ENCODE measurements around the gene SEC31B. TPM values are rescaled to one million over a fixed set of nuclear protein-coding genes. Genes with fewer than 3 reads are reported as not detected.
A peak's percentile ranks its signal among the peaks of the same experiment; 100 is the strongest.

Gene SEC31B
- polyA plus RNA-seq, 3 donors: 0.05 to 50.2 (median 0.09) TPM

GRCh38 chr10:100544950-100545349 lies 25.3 kb upstream of the SEC31B start:
- H4K20me1 ChIP-seq (ENCODE audit: insufficient read depth, low read length): peaks cover 4% of the 10 kb centered on the region
- no peak overlapping the region for H3K27ac Mint-ChIP-seq
- H3K4me1 ChIP-seq (ENCODE audit: control insufficient read depth in 1 of 2, insufficient read depth in 2 of 2, low read length in 2 of 2): no peaks in the 10 kb centered on the region
- no peaks in the 10 kb centered on the region for H3K9me3 ChIP-seq (replicated peaks in 1 of 2; ENCODE audit: control insufficient read depth in 1 of 2, insufficient read depth in 1 of 2, low read length in 2 of 2)
- H3K9ac ChIP-seq (ENCODE audit: insufficient read depth, low read length, poor library complexity, severe bottlenecking): no peak overlapping the region
- no peak overlapping the region for H2AFZ ChIP-seq (ENCODE audit: insufficient read depth, low read depth, low read length, poor library complexity, severe bottlenecking)
- no peak overlapping the region for H3K27ac ChIP-seq (ENCODE audit: low read depth in 1 of 2, low read length in 2 of 2)
- no peaks in the 10 kb centered on the region for H3K9me3 Mint-ChIP-seq
- no peak overlapping the region for H3K4me3 Mint-ChIP-seq
- no peak for TF ChIP-seq CTCF (IDR thresholded peaks at IDR 0.05)
- DNase-seq: no peak
- no CpG with 5 or more reads among the region's 5 CpGs for WGBS (ENCODE audit: insufficient coverage)
- H3K4me1 Mint-ChIP-seq: no peaks in the 10 kb centered on the region
- H3K36me3 ChIP-seq (replicated peaks in 1 of 2; ENCODE audit: control insufficient read depth in 1 of 2, insufficient read depth in 2 of 2, low read length in 2 of 2): peaks cover 90 to 98% of the 10 kb centered on the region in 2 donors
- no peaks in the 10 kb centered on the region for H3K27me3 Mint-ChIP-seq (ENCODE audit: low read depth in 3 of 3)
- H3K27me3 ChIP-seq (ENCODE audit: control insufficient read depth in 2 of 2, insufficient read depth in 2 of 2, low read length in 2 of 2): no peaks in the 10 kb centered on the region
- H3K79me2 ChIP-seq (ENCODE audit: insufficient read depth, low read length): no peaks in the 10 kb centered on the region
- H3K4me3 ChIP-seq (replicated peaks in 1 of 3; ENCODE audit: low read depth in 2 of 3, low read length in 3 of 3): no peak overlapping the region
- intact Hi-C loops (cut with micrococcal nuclease): no loop called here
- H3K36me3 Mint-ChIP-seq: peaks cover 87 to 95% of the 10 kb centered on the region in 2 donors
- H3K4me2 ChIP-seq (replicated peaks; ENCODE audit: extremely low read depth, low read length, poor library complexity, severe bottlenecking): no peak overlapping the region

GRCh38 chr10:100537475-100537874 lies 17.8 kb upstream of the SEC31B start:
- no peak overlapping the region for H2AFZ ChIP-seq (ENCODE audit: insufficient read depth, low read depth, low read length, poor library complexity, severe bottlenecking)
- H3K9ac ChIP-seq (ENCODE audit: insufficient read depth, low read length, poor library complexity, severe bottlenecking): no peak overlapping the region
- no peak overlapping the region for H3K4me2 ChIP-seq (replicated peaks; ENCODE audit: extremely low read depth, low read length, poor library complexity, severe bottlenecking)
- peaks cover 39 to 48% of the 10 kb centered on the region in 2 donors for H3K36me3 ChIP-seq (replicated peaks in 1 of 2; ENCODE audit: control insufficient read depth in 1 of 2, insufficient read depth in 2 of 2, low read length in 2 of 2)
- H3K79me2 ChIP-seq (ENCODE audit: insufficient read depth, low read length): peaks cover 34% of the 10 kb centered on the region
- intact Hi-C loops (cut with micrococcal nuclease): no loop called here
- no peaks in the 10 kb centered on the region for H3K27me3 ChIP-seq (ENCODE audit: control insufficient read depth in 2 of 2, insufficient read depth in 2 of 2, low read length in 2 of 2)
- H3K4me1 ChIP-seq (ENCODE audit: control insufficient read depth in 1 of 2, insufficient read depth in 2 of 2, low read length in 2 of 2): peaks cover 17 to 27% of the 10 kb centered on the region in 2 donors
- no peaks in the 10 kb centered on the region for H3K9me3 ChIP-seq (replicated peaks in 1 of 2; ENCODE audit: control insufficient read depth in 1 of 2, insufficient read depth in 1 of 2, low read length in 2 of 2)
- no peak for DNase-seq
- peaks cover 0 to 5% (median 0%) of the 10 kb centered on the region in 7 donors for H3K9me3 Mint-ChIP-seq
- no peaks in the 10 kb centered on the region for H3K27me3 Mint-ChIP-seq (ENCODE audit: low read depth in 3 of 3)
- WGBS (ENCODE audit: insufficient coverage): 100% methylated on average over 1 of the region's 4 CpGs
- H4K20me1 ChIP-seq (ENCODE audit: insufficient read depth, low read length): no peaks in the 10 kb centered on the region
- H3K36me3 Mint-ChIP-seq: peaks cover 32 to 49% of the 10 kb centered on the region in 2 donors
- no peak overlapping the region for H3K27ac ChIP-seq (ENCODE audit: low read depth in 1 of 2, low read length in 2 of 2)
- H3K4me1 Mint-ChIP-seq: no peaks in the 10 kb centered on the region
- no peak for TF ChIP-seq CTCF (IDR thresholded peaks at IDR 0.05)
- H3K4me3 Mint-ChIP-seq: peak overlapping the region in 1 of 2 donors; percentile 40
- H3K27ac Mint-ChIP-seq: no peak overlapping the region
- no peak overlapping the region for H3K4me3 ChIP-seq (replicated peaks in 1 of 3; ENCODE audit: low read depth in 2 of 3, low read length in 3 of 3)

Data from CD14-positive monocyte (primary cell).